Fibroblast of skin of left quadriceps (primary cell): ENCODE results near the gene ASPDH.

ENCODE experiments used
- DNase-seq, 2 experiments: peaks; one replicate each; pipeline ENCODE4 v3.0.0-alpha.2; 2013; ENCODE audit warnings: low read depth in 2 of 2

The ASPDH gene

GRCh38 chr19:50514346-50515167 lies 844 bp upstream of the ASPDH start:
- DNase-seq = no peak

DNA sequence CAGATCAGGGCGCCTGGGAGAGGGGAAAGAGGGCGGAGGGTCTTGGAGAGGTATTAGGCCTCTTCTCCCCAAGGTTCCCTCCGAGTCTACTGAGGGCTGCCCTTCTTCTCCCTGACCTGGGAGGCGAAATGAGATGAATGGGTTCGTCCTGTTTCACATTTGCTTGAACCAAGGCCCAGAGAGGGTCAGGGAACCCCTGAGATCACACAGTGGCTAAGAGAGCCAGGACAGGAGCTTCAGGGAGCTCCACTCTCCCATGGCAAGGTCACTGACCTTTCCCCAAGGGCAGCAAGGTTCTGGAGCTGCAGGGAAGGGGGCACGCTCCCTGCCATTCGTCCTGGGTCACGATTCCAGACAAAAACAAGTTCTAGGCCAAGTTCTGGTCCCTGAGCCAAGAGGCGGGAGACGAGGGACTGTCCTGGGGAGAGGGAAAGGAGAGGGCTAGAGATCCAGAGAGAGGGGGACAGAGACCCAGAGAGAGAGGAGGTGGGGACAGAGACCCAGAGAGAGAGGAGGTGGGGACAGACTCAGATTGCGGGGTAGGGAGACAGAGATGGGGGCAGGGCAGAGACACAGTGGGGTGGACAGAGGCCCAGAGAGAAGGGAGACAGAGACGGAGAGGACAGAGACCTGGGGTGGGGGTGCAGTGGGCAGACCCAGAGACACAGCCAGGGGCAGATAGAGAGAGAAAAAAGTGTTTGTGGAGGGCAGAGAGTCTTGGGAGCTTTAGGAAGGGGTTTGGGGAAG lies 541 bp downstream of the ASPDH start:
- DNase-seq = no peak

DNA sequence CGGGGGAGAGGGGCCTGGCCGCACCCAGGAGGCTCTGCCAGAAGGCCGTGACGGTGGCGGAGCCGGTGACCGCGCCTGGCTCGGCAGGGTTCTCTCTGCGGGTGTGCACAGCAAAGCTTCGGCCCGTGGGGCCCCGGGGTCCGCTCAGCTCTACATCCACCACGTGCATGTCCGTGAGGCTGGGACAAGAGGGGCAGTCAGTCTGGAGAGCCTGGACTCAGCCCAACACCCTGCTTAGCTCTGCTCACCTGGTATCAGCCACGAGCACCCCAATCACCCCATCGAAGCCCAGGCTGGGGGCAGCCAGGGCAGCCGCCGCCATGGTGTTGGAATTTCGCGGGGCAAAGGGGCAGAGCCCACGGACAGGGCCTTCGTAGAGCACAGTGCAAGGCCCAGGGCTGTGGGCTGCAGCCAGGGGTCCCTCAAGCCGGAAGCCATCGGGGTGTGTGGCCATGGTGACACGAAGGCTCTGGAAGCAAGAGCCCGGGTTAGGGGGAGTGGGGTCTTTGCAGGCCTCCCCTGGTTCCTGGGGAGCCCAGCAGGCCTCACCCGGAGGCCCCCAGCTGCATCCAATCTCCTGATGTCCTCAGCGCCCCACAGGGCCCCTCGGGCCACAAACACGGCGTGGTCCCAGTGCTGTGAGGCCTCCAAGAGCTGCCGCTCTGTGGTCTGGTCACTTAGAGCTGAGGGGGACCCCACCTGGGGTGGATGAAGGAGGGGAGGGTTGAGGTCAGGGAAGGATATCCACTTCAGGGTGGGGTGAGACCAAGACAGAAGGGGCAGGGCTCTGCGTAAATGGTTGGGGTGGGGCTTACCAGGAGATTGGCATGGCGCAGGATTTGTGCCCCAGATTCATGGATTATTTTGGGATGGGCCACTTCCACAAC lies 1.4 kb downstream of the ASPDH start:
- DNase-seq = no peak

- peak; percentile 99 for DNase-seq
Observed at GRCh38 chr19:50511069-50511822, 2.5 kb downstream of the ASPDH start, which contains the start of gene JOSD2. Gene JOSD2, minus strand, starts transcription at chr19:50511191. Its CDS starts 760 bp downstream, at chr19:50510431.

DNA sequence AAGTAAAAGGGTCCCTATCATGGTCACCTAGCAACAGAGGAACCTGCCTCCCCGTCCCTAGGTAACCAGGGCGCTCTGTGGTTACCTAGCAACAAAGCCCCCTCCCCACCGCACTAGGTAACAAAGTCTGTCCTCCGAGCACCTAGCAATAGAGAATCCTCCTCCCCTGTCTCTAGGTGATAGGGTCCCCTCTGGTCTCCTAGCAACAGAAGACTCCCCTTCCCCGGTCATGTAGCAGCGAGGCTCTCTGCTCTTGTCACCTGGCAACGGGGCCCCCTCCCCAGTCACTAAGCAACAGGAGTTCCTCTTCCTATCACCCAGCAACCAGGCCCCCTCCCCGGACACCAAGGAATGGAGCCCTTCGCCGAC lies 3.0 kb downstream of the ASPDH start:
- DNase-seq = no peak

DNA sequence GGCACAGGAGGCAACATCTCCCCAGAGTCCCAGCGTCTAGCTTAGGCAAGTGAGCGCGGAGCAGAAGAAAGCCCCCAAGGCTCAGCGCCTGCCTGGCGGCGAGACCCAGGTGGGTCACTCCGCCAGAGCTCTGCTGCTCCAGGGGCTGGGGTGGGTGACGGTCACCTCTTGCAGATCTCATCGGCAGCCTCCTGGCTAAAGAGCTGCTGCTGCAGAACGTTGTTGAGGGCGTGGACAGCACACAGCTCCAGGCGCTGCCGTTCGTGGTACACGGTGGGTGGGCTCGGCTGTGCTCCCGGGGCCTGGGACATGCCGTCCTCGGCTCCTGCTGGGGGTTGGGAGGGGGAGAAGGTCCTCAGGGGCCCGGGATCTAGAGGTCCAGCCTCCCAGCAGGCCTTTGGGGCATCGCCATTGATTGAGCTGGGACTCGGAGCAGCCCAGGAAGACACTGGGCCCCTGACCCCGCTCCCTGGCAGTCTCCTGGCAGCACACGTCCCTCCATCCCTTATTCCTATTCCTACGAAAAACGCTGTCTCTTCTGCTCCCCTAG lies 3.5 kb downstream of the ASPDH start:
- no peak for DNase-seq

DNA sequence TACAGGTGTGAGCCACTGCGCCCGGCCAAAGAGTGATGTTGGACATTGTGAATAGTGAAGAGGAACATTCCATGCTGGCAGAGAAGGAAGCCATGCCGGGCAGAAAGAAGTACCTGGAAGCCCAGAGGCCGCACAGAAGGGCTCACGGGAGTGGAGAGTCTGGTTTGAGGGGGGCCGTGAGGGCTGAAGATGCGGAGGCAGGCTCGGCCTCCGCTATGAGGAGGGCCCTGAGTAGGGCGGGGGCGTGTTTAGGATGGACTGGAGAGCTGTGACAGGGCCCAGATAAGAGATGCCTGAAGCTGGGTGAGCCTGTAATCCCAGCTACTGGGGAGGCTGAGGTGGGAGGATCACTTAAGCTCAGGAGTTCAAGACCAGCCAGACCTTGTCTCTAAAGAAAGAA lies 4.3 kb downstream of the ASPDH start:
- DNase-seq = no peak

DNA sequence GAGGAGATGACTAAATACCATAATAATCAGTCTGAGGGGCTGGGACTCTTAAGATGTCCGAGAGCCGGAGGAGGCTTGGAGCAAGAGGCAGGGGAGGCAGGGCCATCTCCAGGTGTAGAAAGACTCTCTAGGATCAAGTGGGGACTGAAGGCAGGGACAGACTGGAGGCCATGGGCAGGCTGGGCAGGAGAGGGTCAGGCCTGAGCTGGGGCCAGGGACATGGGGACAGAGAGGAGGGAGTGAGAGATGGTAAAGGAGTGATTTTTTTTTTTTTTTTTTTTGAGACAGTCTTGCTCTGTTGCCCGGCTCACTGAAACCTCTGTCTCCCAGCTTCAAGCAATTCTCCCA lies 4.9 kb downstream of the ASPDH start:
- DNase-seq = no peak

- DNase-seq = no peak
Observed at GRCh38 chr19:50507376-50507775, 6.3 kb downstream of the ASPDH start.

- DNase-seq = no peak
Observed at GRCh38 chr19:50506700-50507099, 7.0 kb downstream of the ASPDH start.

- no peak for DNase-seq
Observed at GRCh38 chr19:50505856-50506611, 7.7 kb downstream of the ASPDH start.

DNA sequence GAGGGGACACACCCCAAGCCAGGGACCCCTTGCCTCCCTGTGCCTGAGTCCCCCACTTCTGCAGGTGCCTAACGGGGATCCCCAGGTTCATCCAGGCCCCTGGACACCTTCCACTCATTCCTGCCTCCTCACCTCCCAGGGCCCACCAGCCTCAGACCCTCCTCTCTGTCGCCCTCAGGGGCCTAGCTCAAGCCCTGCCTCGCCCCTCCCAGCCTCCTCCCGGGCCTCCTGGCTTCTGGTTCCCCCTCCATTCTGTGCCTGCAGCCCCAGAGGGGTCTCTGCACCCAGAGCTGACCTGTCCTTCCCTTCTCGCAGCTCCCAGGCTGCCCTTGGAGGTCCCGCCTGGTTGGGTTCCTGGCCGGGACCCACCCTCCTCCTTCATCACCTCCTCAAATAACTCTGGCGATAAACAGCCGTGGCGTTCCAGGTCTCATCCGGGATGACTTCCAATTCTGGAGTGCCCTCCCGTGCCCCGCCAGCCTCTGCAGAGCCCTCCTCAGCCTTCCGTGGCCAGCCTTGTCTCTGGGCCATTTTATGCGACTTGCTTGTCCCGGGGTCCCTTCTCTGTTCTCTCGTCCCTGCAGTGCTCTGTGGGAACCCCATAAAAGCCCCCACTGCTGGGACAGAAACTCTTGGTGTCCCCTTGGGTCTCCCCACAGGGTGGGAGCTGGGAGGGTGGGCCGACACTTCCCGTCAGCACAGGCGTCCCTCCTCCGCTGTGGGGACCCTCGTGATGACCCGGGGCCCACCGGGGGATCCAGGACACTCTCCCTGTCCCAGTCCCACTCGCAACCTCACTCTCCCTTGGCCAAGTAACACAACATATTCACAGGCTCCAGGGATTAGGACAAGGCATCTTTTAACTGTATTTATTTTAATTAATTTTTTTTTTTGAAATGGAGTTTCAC lies 11.9 kb downstream of the ASPDH start:
- no peak for DNase-seq

- DNase-seq = no peak
Observed at GRCh38 chr19:50501186-50501567, 12.5 kb downstream of the ASPDH start.

DNA sequence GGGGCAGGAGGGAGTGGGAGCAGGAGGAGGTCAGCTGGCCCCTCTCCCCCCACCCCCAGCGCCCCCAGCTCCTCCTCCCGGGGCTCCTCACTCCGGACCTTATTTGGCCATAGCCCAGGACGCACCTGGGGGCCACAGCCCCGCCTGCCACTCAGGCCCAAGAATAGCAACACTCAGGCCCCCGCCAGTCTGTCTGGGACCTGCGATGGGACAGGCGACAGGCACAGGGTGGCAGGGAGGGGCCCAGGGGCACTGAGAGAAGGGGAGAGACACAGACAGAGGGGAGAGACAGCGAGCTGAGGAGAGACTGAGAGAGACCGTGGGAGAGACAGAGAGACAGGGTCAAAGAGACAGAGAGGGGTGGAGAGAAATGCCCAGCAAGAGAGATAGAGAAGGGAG lies 13.0 kb downstream of the ASPDH start:
- no peak for DNase-seq

- DNase-seq = no peak
Observed at GRCh38 chr19:50500060-50500752, 13.5 kb downstream of the ASPDH start.

DNA sequence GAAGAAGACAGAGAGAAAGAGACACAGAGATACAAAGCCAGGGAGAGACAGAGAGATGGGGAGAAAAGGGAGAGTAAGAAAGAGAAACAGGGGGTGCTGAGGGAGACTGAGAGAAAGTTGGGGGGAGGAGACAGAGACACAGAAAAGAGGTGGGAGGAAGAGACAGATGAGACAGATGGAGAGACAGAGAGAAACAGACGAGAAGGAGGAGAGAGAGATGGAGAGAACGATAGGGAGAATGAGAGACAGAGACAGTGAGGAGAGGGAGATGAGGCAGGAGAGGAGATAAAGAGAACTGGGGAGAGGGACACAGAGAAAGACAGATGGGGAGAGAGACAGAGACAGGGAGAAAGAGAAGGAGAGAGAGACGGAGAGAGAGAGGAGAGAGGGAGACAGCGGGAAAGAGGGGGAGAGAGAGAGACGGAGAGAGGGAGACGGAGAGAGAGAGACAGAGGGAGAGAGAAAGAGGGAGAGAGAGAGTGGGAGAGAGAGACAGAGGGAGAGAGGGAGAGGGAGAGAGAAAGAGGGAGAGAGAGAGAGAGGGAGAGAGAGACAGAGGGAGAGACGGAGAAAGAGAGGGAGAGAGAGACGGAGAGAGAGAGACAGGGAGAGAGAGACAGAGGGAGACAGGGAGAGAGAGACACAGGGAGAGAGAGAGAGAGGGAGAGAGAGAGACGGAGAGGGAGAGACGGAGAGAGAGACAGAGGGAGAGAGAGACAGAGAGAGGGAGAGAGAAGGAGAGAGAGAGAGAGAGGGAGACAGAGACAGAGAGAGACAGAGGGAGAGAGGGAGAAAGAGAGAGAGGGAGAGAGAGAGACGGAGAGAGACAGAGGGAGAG lies 15.3 kb downstream of the ASPDH start:
- DNase-seq = no peak

DNA sequence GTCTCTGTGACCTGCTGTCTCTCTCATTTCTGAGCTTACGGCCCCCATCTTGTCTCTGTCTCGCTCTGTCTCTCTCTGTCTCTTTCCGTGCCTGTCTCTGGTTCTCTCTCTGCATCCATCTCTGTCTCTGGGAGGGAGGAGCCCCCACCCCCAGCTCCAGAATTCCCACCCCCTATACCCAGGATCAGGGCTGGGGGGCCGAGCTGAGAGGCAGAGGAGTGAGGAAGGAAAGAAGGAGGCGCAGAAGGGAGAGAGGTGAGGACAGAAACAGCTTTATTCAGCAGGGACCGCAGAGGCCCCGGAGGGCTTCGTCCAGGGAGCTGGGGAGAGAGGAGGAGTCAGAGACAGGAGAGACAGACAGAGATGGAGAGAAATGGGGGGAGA lies 16.7 kb downstream of the ASPDH start:
- DNase-seq = no peak
